B cell (primary cell): Measurements from ENCODE around the gene SLC2A10. TPM values are rescaled to one million over a fixed set of nuclear protein-coding genes. Genes with fewer than 3 reads are reported as not detected.

Source experiments
- ATAC-seq: fragments of 200-7000 bp; cut with Tn5 transposase; one replicate; pipeline ENCODE4 v1.10.0; 2021; ENCODE audit warnings: low read depth, mild to moderate bottlenecking, moderate number of reproducible peaks, moderate library complexity
- CTCF ChIA-PET: fragments of 350-600 bp; sonication (Branson Sonifier 250); formaldehyde crosslinking; loops from one replicate; lab custom pipeline; 2021; ENCODE audit warnings: antibody characterized with exemption, inconsistent platforms; lab: Charles Lee
- POLR2A ChIA-PET: fragments of 350-600 bp; sonication (Branson Sonifier 250); formaldehyde crosslinking; loops from one replicate; lab custom pipeline; 2021; ENCODE audit warnings: antibody characterized with exemption; lab: Charles Lee
- DNase-seq: peaks from one replicate; pipeline ENCODE4 v3.0.0; 2013
- H2AFZ ChIP-seq: 2 replicates; pipeline ENCODE4 v1.6.1; 2012; ENCODE audit warnings: mild to moderate bottlenecking, low read depth, low read length; ENCODE audit not compliant: insufficient read depth, poor library complexity, severe bottlenecking
- H3K27ac ChIP-seq, 2 donors: 1 replicate in 1 of 2; 2 replicates in 1 of 2; pipeline ENCODE4 v1.5.1; 2012 to 2013; ENCODE audit warnings: low read length in 2 of 2, mild to moderate bottlenecking in 2 of 2, moderate library complexity in 1 of 2
- H3K27me3 ChIP-seq, 4 experiments: fragments of 200-600 bp in 1 of 4; sonication (generic) in 1 of 4; replicated peaks in 1 of 4; 1 replicate in 2 of 4; 2 replicates in 2 of 4; pipeline versions ENCODE4 v1.6.1 to v1.7.0; 2013 to 2016; ENCODE audit warnings: low read length in 3 of 4, mild to moderate bottlenecking in 2 of 4, mixed read lengths in 1 of 4, moderate library complexity in 1 of 4; ENCODE audit not compliant: insufficient read depth in 4 of 4, control insufficient read depth in 3 of 4; ENCODE audit errors: control extremely low read depth in 1 of 4
- H3K36me3 ChIP-seq, 2 experiments: replicated peaks in 1 of 2; 1 replicate in 1 of 2; 2 replicates in 1 of 2; pipeline versions ENCODE4 v1.6.1 to v1.7.1; 2013; ENCODE audit warnings: low read length in 1 of 2; ENCODE audit not compliant: insufficient read depth in 2 of 2, control insufficient read depth in 1 of 2; ENCODE audit errors: control extremely low read depth in 1 of 2, extremely low read depth in 1 of 2
- H3K4me1 ChIP-seq, 2 donors: fragments of 200-600 bp in 1 of 2; sonication (generic) in 1 of 2; 1 replicate in 1 of 2; 2 replicates in 1 of 2; pipeline versions ENCODE4 v1.5.1 to v1.6.1; 2013 to 2017; ENCODE audit warnings: low read length in 2 of 2; ENCODE audit not compliant: control insufficient read depth in 2 of 2, insufficient read depth in 2 of 2
- H3K4me2 ChIP-seq: replicated peaks from 2 replicates; pipeline ENCODE3; 2012; ENCODE audit warnings: mild to moderate bottlenecking, low read depth, low read length; ENCODE audit not compliant: poor library complexity, severe bottlenecking
- H3K4me3 ChIP-seq, 5 experiments: fragments of 200-600 bp in 1 of 5; sonication (generic) in 1 of 5; 1 replicate in 3 of 5; 2 replicates in 2 of 5; pipeline versions ENCODE4 v1.5.1 to v1.7.0; 2011 to 2016; ENCODE audit warnings: low read length in 4 of 5, mild to moderate bottlenecking in 4 of 5, low read depth in 2 of 5, control low read depth in 1 of 5, moderate library complexity in 1 of 5; ENCODE audit not compliant: insufficient read depth in 1 of 5; ENCODE audit errors: control extremely low read depth in 1 of 5, extremely low read depth in 1 of 5
- H3K79me2 ChIP-seq: fragments of 200-600 bp; sonication (generic); one replicate; pipeline ENCODE4 v1.6.0; 2016; ENCODE audit warnings: low read length; ENCODE audit not compliant: control insufficient read depth, insufficient read depth
- H3K9ac ChIP-seq: fragments of 200-600 bp; sonication (generic); 2 replicates; pipeline ENCODE4 v1.6.1; 2017; ENCODE audit warnings: mild to moderate bottlenecking, low read length, moderate library complexity
- H3K9me3 ChIP-seq, 3 donors: one replicate each; pipeline versions ENCODE4 v1.6.1 to v1.7.1; 2013; ENCODE audit warnings: low read length in 2 of 3; ENCODE audit not compliant: control insufficient read depth in 2 of 3, insufficient read depth in 1 of 3; ENCODE audit errors: control extremely low read depth in 1 of 3
- H4K20me1 ChIP-seq: 2 replicates; pipeline ENCODE4 v1.6.0; 2012; ENCODE audit warnings: mild to moderate bottlenecking, low read length; ENCODE audit not compliant: insufficient read depth, control insufficient read depth, poor library complexity, severe bottlenecking
- H3K27ac Mint-ChIP-seq: one replicate; pipeline ENCODE4 v1.8.0; 2021; ENCODE audit warnings: mixed read lengths
- H3K27me3 Mint-ChIP-seq: one replicate; pipeline ENCODE4 v1.8.0; 2021; ENCODE audit warnings: mixed read lengths
- H3K4me1 Mint-ChIP-seq: one replicate; pipeline ENCODE4 v1.8.0; 2021; ENCODE audit warnings: mixed read lengths
- H3K4me3 Mint-ChIP-seq: one replicate; pipeline ENCODE4 v1.8.0; 2021; ENCODE audit warnings: mixed read lengths
- H3K9me3 Mint-ChIP-seq: one replicate; pipeline ENCODE4 v1.8.0; 2022; ENCODE audit warnings: mixed read lengths; ENCODE audit not compliant: insufficient read depth
- CTCF ChIP-seq: fragments of 200-600 bp; IDR thresholded peaks from one replicate; pipeline ENCODE4 v1.8.0; 2022; ENCODE audit warnings: antibody characterized with exemption, mild to moderate bottlenecking
- EZH2 ChIP-seq: IDR thresholded peaks from 2 replicates; pipeline ENCODE4 v1.6.1; 2012; ENCODE audit warnings: borderline replicate concordance, low read depth, mild to moderate bottlenecking, moderate library complexity, low read length; ENCODE audit not compliant: insufficient read depth, poor library complexity, severe bottlenecking
- WGBS: methylation state at CpG from one replicate; pipeline ENCODE4 v1.1.5; 2013; ENCODE audit warnings: missing lambda C conversion rate; ENCODE audit not compliant: insufficient coverage; 5-methylcytosine and 5-hydroxymethylcytosine counted together
- intact Hi-C: fragments of 100-400 bp; cut with micrococcal nuclease; formaldehyde crosslinking; loops from one replicate; pipeline ENCODE4 v1.10.0; 2022
- polyA plus RNA-seq: library from polyadenylated mRNA; depleted of rRNA; stranded (reverse); fragments of >200 nt; gene quantifications from 2 replicates; pipeline ENCODE4 v1.2.3, GENCODE V29; 2012
- total RNA-seq, 2 donors: library from RNA; stranded (reverse); fragments of 120-200 nt in 1 of 2; gene quantifications; 1 replicate in 1 of 2; 2 replicates in 1 of 2; pipeline versions ENCODE4 v1.2.3 to v1.2.4, GENCODE V29; 2013 to 2022

The SLC2A10 gene
- total and polyA plus RNA-seq, 2 donors (not counting 1 experiment from before 2014, with no cell fraction given), result not detected

GRCh38 chr20:46666818-46667515 lies 42.5 kb upstream of the SLC2A10 start:
- ChIA-PET POLR2A (no interaction called here), CTCF (no interaction called here)
- Mint-ChIP-seq H3K4me1 (no peaks in the 10 kb centered on the region), H3K9me3 (peaks cover 7% of the 10 kb centered on the region), H3K4me3 (no peak overlapping the region), H3K27me3 (peaks cover 7% of the 10 kb centered on the region), H3K27ac (no peak overlapping the region)
- Histone ChIP-seq H3K36me3 (no peaks in the 10 kb centered on the region), H3K4me1 (no peaks in the 10 kb centered on the region), H3K27ac (no peak overlapping the region), H3K27me3 (peaks cover 0 to 2% (median 0%) of the 10 kb centered on the region in 4 experiments), H3K4me3 (no peak overlapping the region), H3K9me3 (peaks cover 0 to 12% (median 9%) of the 10 kb centered on the region in 3 donors), H3K9ac (no peak overlapping the region), H2AFZ (no peak overlapping the region), H4K20me1 (no peaks in the 10 kb centered on the region), H3K4me2 (no peak overlapping the region), H3K79me2 (no peaks in the 10 kb centered on the region)
- TF ChIP-seq EZH2 (no peak), CTCF (no peak)
- 92% methylated on average over 5 of the region's 6 CpGs for WGBS
- ATAC-seq (no peak), DNase-seq (no peak)
- intact Hi-C loops, result no loop called here

DNA sequence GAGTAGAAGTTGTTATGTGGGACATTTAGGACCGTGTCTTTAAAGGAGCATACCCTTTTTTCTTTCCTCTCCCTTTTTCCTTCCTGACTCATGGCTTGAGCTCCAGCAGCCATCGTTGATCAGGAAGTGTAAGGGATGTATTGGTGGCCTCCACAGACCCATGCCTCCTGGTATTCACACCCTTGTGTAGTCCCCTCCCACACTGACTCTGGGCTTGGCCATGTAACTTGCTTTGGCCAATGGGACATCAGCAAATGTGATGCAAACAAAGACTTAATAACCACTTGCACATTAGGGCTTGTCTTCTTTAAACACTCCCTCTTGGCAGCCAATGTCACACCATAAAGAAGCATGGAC lies 39.2 kb upstream of the SLC2A10 start:
- H3K9me3 ChIP-seq, result peaks cover 0 to 12% (median 9%) of the 10 kb centered on the region in 3 donors
- Mint-ChIP-seq H3K4me1 (no peaks in the 10 kb centered on the region), H3K4me3 (no peak overlapping the region), H3K9me3 (peaks cover 7% of the 10 kb centered on the region), H3K27ac (no peak overlapping the region), H3K27me3 (peaks cover 6% of the 10 kb centered on the region)
- no peak overlapping the region for H3K27ac ChIP-seq
- intact Hi-C loops, result no loop called here
- H3K4me3 ChIP-seq, result no peak overlapping the region
- TF ChIP-seq EZH2, result no peak
- TF ChIP-seq CTCF, result no peak
- WGBS, result no CpG with 5 or more reads among the region's 2 CpGs
- no peaks in the 10 kb centered on the region for H3K36me3 ChIP-seq
- no peak overlapping the region for H2AFZ ChIP-seq
- H3K4me1 ChIP-seq, result no peaks in the 10 kb centered on the region
- no peaks in the 10 kb centered on the region for H4K20me1 ChIP-seq
- H3K79me2 ChIP-seq, result no peaks in the 10 kb centered on the region
- peaks cover 0 to 2% (median 0%) of the 10 kb centered on the region in 4 experiments for H3K27me3 ChIP-seq
- no peak overlapping the region for H3K4me2 ChIP-seq
- ChIA-PET POLR2A (no interaction called here), CTCF (no interaction called here)
- ATAC-seq, result no peak
- H3K9ac ChIP-seq, result no peak overlapping the region
- no peak for DNase-seq
